ENCODE results near the gene STK4.

DNA sequence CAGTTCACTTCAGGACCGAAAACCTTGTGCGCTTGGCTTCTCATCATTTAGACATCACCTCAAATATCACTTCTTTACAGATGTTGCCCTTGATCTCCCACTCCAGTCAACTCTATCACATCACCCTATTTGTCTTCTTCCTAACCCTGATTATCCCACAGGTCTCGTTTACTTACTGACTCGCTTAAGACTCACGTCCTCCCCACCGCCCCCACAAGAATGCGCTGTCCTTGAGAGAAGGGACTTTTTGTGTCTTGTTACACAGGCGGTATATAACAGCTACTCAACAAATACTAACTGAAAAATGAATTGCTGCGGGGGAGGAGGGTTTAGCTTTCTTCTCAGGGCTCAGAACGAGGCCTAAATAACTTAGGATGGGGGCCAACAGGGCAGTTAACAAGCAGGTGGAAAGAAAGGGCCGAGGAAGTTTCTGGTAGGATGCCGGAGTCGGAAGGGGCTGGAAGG, 6.6 kb upstream of the STK4 start:
- TF ChIP-seq TAF1 (IDR thresholded peaks at IDR 0.05; ENCODE audit: borderline replicate concordance, insufficient read depth, low read length): no peak
- TF ChIP-seq SIN3A (IDR thresholded peaks at IDR 0.05; ENCODE audit: borderline replicate concordance, insufficient read depth, low read length): no peak
- no peak for TF ChIP-seq POLR2AphosphoS5 (IDR thresholded peaks at IDR 0.05; ENCODE audit: low read depth, low read length)
- TF ChIP-seq, protein P1, sequence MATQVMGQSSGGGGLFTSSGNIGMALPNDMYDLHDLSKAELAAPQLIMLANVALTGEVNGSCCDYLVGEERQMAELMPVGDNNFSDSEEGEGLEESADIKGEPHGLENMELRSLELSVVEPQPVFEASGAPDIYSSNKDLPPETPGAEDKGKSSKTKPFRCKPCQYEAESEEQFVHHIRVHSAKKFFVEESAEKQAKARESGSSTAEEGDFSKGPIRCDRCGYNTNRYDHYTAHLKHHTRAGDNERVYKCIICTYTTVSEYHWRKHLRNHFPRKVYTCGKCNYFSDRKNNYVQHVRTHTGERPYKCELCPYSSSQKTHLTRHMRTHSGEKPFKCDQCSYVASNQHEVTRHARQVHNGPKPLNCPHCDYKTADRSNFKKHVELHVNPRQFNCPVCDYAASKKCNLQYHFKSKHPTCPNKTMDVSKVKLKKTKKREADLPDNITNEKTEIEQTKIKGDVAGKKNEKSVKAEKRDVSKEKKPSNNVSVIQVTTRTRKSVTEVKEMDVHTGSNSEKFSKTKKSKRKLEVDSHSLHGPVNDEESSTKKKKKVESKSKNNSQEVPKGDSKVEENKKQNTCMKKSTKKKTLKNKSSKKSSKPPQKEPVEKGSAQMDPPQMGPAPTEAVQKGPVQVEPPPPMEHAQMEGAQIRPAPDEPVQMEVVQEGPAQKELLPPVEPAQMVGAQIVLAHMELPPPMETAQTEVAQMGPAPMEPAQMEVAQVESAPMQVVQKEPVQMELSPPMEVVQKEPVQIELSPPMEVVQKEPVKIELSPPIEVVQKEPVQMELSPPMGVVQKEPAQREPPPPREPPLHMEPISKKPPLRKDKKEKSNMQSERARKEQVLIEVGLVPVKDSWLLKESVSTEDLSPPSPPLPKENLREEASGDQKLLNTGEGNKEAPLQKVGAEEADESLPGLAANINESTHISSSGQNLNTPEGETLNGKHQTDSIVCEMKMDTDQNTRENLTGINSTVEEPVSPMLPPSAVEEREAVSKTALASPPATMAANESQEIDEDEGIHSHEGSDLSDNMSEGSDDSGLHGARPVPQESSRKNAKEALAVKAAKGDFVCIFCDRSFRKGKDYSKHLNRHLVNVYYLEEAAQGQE (IDR thresholded peaks at IDR 0.05; ENCODE audit: insufficient read depth in 1 of 2, low read depth in 2 of 2, low read length in 2 of 2): no peak
- TF ChIP-seq FOXP2 (optimal IDR thresholded peaks at IDR 0.05; ENCODE audit: borderline replicate concordance, extremely low read depth, extremely low read length, insufficient read depth): no peak
